ENCODE data around the gene NCBP1.
A peak's percentile ranks its signal among the peaks of the same experiment; 100 is the strongest.
"Not testable (repeated sequence)": the region's sequence is repeated elsewhere in the genome, so short reads cannot be mapped to it uniquely, and the experiment has no call there.

NCBP1 gene, protein sequence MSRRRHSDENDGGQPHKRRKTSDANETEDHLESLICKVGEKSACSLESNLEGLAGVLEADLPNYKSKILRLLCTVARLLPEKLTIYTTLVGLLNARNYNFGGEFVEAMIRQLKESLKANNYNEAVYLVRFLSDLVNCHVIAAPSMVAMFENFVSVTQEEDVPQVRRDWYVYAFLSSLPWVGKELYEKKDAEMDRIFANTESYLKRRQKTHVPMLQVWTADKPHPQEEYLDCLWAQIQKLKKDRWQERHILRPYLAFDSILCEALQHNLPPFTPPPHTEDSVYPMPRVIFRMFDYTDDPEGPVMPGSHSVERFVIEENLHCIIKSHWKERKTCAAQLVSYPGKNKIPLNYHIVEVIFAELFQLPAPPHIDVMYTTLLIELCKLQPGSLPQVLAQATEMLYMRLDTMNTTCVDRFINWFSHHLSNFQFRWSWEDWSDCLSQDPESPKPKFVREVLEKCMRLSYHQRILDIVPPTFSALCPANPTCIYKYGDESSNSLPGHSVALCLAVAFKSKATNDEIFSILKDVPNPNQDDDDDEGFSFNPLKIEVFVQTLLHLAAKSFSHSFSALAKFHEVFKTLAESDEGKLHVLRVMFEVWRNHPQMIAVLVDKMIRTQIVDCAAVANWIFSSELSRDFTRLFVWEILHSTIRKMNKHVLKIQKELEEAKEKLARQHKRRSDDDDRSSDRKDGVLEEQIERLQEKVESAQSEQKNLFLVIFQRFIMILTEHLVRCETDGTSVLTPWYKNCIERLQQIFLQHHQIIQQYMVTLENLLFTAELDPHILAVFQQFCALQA

DNA sequence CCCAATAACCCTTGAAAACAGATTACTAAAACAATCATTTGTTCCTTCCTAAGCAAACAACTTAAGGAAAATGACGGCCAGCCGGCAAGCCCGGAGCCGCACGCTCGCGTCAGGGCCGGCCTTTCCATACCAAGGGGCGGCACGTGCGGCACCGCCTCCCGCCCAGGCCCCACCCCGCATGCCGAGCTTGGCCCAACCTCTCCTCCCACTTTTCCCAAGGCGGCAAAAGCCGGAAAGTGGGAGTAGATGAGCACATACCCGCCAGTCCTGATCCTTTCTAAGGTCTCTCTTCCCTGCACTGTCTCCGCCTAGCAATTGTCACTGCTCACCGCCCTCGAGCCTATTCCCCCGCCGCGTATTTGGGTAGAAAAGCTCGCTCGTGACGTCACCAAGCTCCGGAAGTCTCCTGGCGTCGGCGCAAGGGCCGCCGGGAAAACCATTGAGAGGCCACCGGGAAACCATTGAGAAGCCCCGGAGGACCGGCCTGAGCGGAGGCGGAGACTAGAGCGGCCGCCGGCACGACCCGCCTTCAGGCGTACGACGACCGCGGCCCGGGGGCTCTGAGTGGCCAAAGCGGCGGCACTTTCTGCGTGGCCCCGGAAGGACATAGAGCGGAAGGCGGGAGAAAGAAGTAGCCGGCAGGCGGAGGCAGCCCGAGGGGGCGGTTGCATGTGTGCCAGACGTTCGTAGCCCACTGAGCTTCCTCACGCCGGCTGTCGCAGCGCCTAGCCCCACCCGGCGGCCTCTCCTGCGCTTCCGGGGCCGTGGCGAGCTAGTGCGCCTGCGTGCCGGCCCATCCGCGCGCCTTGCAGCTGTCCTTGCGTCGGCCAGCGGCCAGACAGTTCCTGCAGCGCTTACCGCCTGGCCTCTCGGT lies at the start of gene NCBP1, which contains the start of gene TSTD2:
Gene NCBP1, plus strand, starts transcription at position 837 of the 874 bp plus-strand sequence. CDS start 61 bp downstream, outside the sequence.
Gene TSTD2, minus strand, starts transcription at position 384 of the 874 bp plus-strand sequence. CDS start 5,806 bp downstream, outside the sequence.
- peak; percentile 96 for DNase-seq

DNA sequence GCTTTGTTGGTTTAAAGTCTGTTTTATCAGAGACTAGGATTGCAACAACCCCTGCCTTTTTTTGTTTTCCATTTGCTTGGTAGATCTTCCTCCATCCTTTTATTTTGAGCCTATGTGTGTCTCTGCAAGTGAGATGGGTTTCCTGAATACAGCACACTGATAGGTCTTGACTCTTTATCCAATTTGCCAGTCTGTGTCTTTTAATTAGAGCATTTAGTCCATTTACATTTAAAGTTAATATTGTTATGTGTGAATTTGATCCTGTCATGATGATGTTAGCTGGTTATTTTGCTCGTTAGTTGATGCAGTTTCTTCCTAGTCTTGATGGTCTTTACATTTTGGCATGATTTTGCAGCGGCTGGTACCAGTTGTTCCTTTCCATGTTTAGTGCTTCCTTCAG lies 48.8 kb upstream of the NCBP1 start:
- DNase-seq: not testable (repeated sequence)

DNA sequence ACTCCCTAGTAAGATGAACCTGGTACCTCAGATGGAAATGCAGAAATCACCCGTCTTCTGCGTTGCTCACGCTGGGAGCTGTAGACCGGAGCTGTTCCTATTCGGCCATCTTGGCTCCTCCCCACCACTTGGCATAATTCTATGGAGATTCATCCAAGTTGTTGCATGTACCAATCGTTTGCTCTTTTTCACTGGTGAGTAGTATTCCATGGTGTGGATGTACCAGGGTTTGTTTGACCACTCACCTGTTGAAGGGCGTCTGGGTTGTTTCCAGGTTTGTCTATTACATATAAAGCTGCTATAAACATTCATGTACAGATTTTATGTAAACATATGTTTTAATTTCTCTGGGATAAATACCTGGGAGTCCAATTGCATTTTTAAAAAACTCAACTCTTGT lies 46.7 kb upstream of the NCBP1 start:
- DNase-seq: not testable (repeated sequence)

DNA sequence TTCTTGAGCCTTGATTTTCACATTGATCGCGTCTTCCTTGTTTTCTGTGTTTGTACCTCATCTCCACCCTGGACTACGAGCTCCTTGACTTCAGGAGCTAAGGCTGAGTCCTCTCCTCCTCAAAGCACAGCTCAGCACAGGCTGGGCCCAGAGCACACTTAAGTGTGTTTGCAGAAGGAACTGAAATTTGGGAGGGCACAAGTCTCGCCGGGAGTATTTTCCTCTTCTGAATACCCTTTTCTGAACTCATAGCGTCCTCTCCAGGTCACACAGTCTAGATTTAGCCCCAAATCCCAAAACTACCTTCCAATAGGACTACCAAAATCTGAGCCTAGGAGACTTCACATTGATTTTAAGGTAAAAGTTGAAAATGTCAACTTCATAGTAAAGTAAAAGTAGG lies 42.1 kb upstream of the NCBP1 start:
- no peak for DNase-seq

DNA sequence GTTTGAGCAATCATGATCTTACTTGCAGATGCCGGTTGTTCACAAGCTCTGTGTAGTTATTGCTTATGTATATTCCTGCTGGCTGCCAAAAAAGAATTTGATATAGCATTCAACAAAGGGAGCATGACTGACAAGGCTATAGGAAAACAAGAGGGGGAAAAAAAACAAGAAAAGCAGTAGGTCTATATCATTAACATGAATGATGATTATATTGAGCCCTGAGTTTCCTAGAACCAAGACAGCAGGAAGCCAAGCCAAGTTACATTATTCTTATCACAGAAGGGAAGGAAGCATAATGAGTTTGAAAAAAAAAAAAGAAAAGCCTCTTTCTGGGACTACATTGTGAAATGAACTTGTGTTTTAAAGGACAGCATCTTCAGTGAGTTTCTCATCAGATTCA lies 41.5 kb upstream of the NCBP1 start:
- DNase-seq: no peak

DNA sequence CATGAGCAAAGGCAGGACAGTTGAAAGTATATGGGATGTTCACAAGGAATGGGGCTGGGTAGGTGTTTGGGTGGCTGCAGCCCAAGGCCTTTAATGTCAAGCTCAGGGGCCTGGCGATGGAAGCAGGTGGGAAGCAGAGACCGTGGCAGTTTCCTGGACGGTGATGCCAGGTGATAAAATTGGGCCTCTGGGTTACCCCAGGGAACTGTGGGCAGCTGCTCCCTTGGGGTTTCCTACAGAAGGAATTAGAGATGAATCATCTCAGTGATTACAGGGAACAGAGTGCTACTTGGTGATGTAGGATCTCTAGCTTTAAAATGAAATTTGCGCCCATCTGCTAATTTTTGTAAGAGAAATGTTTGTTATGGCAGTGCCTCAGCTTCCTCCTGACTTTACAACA lies 39.7 kb upstream of the NCBP1 start:
- DNase-seq: no peak

DNA sequence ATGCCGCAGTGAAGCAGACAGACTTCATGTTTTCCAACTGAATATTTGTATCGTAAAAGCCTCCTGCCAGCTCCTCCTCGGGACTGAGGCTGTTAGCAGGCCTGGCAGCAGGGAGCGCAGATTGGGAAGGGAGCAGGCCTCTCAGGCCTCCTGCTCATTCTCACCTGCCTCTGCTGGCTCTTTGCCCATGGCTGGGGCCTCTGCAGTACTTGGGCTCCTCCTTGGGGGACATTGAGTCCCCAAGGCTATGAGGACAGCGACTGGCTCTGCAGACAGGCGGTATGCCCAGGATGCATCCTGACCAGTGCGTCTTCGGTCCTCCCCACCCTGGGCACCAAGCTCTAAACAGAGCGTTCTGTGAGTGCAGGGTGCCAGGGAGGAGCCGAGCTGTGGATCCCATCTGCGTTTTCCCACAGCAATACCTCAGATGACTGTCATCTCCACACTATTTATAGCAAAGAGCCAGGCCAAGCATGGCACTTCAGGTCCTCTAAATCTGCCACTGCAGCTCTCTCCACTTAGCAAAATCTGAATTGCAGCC lies 39.2 kb upstream of the NCBP1 start:
- no peak for DNase-seq

DNA sequence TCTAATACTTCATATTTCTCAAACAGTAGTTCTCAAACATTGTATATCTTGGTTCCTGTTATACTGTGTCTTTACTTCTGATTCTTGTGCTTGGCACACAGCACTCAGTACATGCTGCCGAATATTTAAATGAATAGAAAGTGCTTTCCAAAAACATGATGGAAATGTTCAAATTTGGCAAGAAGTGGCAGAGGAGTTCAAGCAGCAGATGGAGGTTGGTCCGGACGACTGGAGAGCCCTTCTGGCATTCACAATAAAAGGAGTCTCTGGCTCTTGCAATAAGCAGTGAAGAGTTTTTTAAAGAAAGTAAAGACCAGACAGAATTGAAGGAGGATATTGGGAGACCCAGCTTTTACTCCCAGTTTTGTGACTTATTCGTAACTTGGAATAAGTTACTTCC lies 36.7 kb upstream of the NCBP1 start:
- DNase-seq: no peak

DNA sequence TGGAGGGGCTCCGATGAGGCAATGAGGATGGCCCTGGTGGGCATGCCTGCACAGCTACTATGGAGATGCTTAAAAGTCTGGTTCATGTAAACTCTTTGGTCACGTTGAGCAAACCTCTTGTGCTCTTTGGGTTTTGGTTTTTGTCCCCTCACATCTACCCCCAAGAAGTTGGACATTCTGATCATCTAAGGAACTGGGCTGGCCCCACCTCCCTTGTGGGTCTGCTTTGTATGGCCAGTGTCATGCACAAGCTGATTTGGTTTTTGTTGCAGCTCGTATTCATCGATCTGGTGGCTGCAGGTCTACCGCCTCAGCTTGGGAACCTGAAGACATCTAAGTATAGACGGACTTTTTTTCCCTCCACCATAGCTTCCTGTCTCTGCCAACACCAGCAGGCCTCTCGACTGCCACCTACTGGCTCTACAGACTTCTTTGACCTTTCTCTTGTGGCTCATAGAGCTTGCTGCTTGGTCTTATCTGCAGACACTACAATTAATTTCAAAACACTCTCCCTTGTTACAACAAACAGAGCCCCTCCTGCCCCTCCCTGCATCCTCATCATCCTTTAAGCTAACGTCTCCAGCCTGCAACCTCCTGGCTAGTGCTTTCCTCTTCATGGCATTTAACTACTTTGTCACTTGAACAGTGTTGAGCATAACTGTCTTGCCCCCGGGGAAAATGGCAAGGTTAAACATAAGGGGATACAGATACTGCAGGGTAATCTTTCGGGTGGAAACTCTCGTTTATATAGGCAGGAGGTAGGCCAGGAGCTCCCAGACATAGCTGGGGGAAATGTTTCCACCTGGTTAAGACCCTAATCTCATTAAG lies 34.9 kb upstream of the NCBP1 start:
- peak; percentile 80 for DNase-seq

DNA sequence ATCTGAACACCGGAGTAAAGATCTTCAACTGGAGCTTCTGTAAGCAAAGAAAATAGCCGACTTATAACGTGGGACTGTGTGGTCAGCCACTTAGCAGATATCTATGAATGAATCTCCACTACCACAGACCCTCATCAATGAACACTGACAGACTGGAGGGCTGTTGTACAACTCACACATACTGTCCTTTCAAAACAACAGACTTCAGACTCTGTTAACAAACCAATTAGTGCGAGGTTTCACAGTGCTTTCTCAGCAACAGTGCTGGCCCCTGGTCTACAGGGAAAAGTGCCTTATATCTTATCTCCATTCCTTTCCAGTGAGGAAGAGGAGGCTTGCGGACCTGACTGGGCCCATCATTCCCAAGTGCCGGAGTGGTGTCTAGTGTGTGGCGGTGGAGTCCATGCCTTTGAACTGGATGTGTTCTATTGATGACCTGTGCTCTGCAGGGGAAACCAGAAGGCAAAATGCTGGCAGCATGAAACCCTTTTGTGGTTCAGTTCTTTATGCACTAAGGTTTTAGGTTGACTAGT lies 34.2 kb upstream of the NCBP1 start:
- no peak for DNase-seq

DNA sequence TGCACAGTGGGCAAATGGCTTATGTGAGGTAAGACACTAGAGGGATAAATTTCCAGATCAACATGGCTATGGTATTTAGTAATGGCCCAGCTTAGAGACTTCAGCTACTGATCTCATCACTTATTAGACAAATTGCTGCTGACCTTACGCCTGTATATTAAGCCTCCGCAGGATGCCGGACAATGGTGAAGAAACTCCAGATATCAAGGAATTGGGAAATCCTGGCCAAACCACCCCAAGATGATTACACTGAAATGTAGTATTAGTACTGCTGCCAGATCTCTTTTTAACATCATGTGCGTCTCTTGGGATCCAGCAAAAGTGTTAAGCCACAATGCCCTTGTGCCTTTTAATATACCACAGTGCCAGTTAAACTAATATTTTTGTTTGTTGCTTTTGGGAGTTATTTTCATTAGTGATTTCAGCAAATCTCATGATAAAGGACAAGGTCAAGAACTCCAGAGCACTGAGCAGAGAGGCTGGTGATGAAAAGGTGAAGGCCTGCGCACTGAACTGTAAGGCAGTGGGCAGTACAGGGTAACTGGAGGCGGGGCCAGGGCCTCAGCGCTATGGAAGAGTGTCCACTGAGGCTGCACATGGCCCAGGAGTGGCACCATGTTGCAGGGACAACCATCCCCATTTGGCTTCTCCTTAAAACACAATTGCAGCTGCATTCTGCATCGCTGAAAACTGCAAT lies 32.9 kb upstream of the NCBP1 start:
- DNase-seq: no peak

DNA sequence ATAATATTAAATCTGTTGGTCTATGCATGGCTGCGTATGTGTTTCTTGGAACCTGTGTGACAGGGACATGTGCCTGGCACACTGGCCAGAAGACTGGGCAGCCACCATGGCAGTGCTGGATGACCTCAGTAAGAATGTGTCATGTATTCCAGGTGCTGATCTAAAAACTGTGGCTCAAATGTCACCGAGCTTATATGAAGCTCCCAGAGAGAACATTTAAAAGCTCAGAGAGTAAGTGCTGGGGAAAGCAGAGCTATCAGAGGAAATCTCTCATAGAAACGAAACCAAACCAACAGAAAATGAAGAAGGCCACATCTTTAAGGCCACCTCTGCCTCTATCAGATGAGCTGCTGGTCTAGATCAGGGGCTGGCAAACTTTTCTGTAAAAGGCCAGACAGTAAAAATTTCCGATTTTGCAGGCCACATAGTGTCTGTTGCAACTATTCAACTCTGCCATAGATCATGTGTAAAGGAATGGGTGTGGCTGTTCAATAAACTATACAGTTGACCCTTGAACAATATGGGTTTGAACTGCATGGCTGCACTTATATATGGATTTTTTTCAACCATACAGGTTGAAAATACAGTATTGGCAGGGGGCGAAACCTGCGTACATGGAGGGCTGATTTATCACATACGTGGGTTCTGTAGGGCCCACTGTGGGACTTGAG lies 32.3 kb upstream of the NCBP1 start:
- DNase-seq: no peak

DNA sequence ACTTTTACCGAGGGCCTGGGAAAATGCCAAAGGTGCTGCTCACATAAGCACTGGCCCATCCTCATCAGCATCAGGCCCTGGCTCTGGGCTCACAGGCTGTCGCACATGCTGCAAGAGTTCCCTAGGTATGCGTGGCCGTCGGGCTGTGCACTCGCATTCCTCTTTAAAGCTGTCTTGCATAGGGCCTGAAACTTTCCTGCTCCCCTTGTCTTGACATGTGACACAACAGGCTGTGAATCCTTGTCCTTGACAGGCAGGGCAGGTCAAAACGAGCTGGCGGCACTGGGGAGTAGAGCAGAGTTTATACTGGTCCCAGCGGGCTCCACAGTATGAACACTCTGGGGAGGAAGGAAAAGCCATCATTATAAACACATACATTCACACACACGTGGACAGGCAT lies 31.2 kb upstream of the NCBP1 start:
- no peak for DNase-seq

DNA sequence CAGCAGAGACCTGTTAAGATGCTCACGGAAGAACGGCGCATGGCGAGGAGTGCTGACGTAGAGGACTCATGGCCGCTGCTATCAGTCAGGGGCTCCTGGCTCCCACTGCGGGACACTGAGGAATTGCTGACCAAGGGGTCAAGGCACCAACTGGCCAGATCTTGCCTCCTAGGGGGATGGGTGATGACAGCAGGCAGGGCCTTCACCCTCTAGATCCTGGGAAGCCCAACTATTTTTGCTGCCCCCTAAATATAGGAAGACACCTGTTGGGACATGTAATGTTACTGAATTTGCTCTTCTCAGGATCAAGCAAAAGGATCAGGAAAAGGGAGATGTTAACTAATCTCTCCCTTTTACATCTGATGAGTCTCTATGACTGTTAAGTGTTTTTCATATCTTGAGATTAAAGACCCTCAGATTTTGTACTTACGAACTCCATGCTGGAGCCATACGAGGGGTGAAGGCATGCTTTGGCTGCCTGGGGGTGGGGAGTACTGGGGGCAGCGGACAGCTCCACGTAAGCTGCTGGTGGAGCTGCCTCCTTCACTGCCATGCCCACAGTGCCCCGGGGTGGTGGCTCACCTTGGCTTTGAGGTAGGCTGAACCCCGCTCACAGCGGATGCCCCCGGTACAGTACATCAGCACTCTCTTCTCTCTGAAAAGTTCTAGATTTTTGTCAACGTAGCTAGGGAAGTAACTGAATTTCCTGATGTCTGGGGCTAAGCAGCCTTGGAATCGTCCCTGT lies 28.5 kb upstream of the NCBP1 start:
- no peak for DNase-seq

DNA sequence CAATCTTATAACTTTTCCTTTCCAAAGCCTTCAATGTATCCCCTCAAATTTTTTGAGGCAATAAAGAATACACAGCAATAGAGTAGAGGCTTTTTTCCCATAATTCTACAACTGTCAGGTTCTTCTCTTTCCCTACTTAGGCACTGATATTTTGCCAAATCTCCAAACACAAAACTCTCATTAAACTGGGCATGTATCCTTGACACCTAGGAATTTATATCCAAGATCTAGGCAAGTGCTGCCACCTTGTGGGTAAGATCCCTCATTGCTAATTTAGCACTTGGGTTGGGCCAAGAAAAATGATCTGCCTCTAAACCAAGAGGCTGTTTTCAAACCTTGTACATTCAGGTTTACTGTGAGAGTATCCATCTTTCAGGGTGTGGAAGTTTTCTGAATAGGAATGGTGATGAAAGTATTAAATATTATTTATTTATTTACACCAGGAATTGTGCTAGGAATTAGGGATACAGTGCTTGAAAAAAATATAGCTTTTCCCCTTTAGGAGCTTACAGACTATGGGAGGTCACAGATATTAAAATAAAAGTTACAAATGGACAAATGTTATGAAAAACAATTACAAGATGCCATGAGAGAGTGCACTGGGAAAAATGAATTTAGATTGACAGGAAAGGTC lies 18.1 kb upstream of the NCBP1 start:
- peak; percentile 70 for DNase-seq

DNA sequence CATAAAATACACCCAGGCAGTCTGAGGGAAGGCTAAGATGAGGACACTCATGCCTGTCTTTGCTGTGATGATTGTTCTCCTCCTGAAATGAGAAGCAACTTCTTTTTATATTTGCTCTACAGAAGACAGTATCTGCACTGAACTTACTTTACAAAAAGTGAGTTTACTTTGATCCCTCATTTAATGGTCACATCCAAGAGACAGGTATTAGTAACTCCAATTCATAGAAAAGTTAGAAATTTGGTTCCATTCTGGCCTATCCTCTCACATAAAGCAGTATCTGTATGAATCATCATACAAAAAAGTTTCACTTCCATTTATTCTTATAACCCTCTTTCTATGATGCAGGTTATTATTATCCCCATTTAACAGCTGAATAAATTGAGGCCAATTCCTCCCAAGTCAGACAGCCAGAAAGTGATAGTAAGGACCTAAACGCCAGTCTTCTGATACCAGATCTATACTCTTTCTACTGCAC lies 15.6 kb upstream of the NCBP1 start:
- DNase-seq: no peak

DNA sequence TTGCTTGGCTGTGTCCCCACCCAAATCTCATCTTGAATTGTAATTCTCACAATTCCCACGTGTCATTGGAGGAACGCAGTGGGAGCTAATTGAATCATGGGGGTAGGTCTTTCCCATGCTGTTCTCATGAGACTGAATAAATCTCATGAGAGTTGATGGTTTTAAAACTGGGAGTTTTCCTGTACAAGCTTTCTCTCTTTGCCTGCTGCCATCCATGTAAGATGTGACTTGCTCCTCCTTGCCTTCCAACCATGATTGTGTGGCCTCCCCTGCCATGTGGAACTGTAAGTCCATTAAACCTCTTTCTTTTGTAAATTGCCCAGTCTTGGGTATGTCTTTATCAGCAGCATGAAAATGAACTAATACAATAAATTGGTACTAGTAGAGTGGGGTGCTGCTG lies 13.6 kb upstream of the NCBP1 start:
- DNase-seq: not testable (repeated sequence)

DNA sequence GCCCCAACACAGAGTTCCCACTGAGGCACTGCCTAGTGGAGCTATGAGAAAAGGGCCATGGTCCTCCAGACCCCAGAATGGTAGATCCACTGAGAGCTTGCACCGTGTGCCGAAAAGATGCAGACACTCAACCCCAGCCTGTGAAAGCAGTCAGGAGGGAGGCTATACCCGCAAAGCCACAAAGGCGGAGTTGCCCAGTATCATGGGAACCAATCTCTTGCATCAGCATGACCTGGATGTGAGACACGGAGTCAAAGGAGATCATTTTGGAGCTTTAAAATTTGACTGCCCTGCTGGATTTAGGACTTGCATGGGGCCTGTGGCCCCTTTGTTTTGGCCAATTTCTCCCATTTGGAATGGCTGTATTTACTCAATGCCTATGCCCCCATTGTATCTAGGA lies 11.1 kb upstream of the NCBP1 start:
- not testable (repeated sequence) for DNase-seq

DNA sequence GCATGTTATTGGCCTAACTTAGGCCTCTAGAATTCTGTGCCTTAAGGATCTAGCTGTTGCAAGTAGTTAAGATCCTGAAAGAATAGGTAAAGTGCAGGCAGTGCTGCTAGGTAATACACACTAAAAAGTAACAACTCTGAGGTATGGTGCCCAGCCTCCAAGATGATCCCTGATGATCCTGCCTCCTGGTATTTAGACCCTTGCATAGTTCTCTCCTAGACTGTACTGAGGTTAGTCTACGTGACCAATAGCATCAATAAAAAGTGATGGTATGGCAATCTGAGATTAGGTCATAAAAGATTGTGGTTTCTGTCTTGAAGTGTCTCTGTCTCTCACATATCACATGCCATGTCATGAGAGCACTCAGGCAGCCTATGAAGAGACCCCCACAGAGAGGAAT lies 9.7 kb upstream of the NCBP1 start:
- no peak for DNase-seq
